GM21447 (cell line): Measurements from ENCODE around the gene ACMSD.
"Not testable (repeated sequence)": the region's sequence is repeated elsewhere in the genome, so short reads cannot be mapped to it uniquely, and the experiment has no call there.

Experiments
- ATAC-seq: cut with Tn5 transposase; IDR thresholded peaks from one replicate; pipeline ENCODE4 v1.9.1; 2021; ENCODE audit not compliant: unreplicated experiment

ACMSD gene

GRCh38 chr2:134847582-134847981 is 9.2 kb downstream of the ACMSD start:
- not testable (repeated sequence) for ATAC-seq

GRCh38 chr2:134852518-134852917 is 14.1 kb downstream of the ACMSD start:
- no peak for ATAC-seq

GRCh38 chr2:134855709-134856108 is 17.3 kb downstream of the ACMSD start:
- no peak for ATAC-seq

- no peak for ATAC-seq
These were observed 19.8 kb downstream of the ACMSD start for GRCh38 chr2:134858245-134858644.

- no peak for ATAC-seq
These were observed 22.8 kb downstream of the ACMSD start for GRCh38 chr2:134861173-134861572.

- no peak for ATAC-seq
These were observed 23.7 kb downstream of the ACMSD start for GRCh38 chr2:134862069-134862468.

GRCh38 chr2:134862674-134863073 is 24.3 kb downstream of the ACMSD start:
- ATAC-seq = no peak

- no peak for ATAC-seq
These were observed 25.0 kb downstream of the ACMSD start for GRCh38 chr2:134863446-134863845.

- no peak for ATAC-seq
These were observed 26.8 kb downstream of the ACMSD start for GRCh38 chr2:134865067-134865787.

GRCh38 chr2:134866498-134867099 is 28.2 kb downstream of the ACMSD start:
- ATAC-seq = no peak

GRCh38 chr2:134869946-134870736 is 31.7 kb downstream of the ACMSD start:
- ATAC-seq = no peak

GRCh38 chr2:134873152-134873551 is 34.7 kb downstream of the ACMSD start:
- ATAC-seq = no peak

- ATAC-seq = no peak
These were observed 36.9 kb downstream of the ACMSD start for GRCh38 chr2:134875309-134875708.

- ATAC-seq = no peak
These were observed 44.4 kb downstream of the ACMSD start for GRCh38 chr2:134882773-134883172.

GRCh38 chr2:134883552-134884293 is 45.3 kb downstream of the ACMSD start:
- no peak for ATAC-seq

GRCh38 chr2:134884435-134884834 is 46.0 kb downstream of the ACMSD start:
- no peak for ATAC-seq

GRCh38 chr2:134892282-134893035 is 54.0 kb downstream of the ACMSD start:
- no peak for ATAC-seq

GRCh38 chr2:134897932-134898331 is 59.5 kb downstream of the ACMSD start:
- ATAC-seq = no peak

- no peak for ATAC-seq
These were observed 60.8 kb downstream of the ACMSD start for GRCh38 chr2:134899204-134899603.

- no peak for ATAC-seq
These were observed 61.7 kb downstream of the ACMSD start for GRCh38 chr2:134900151-134900550.

- not testable (repeated sequence) for ATAC-seq
These were observed 65.3 kb downstream of the ACMSD start for GRCh38 chr2:134903701-134904100.
